BE2C (cell line): ENCODE measurements around the gene LTBP3.
A peak's percentile ranks its signal among the peaks of the same experiment; 100 is the strongest.

Experiments used
- DNase-seq: peaks from one replicate; pipeline ENCODE4 v3.0.0-alpha.2; 2020
- H3K27me3 ChIP-seq: fragments of 250-450 bp; sonication (Bioruptor Pico); 2 replicates; pipeline ENCODE4 v1.5.1; 2020; ENCODE audit warnings: mild to moderate bottlenecking
- H3K36me3 ChIP-seq: fragments of 250-450 bp; sonication (Bioruptor Pico); 2 replicates; pipeline ENCODE4 v1.5.1; 2020; ENCODE audit warnings: mild to moderate bottlenecking
- H3K4me1 ChIP-seq: fragments of 250-450 bp; sonication (Bioruptor Pico); 2 replicates; pipeline ENCODE4 v1.5.1; 2020
- H3K4me3 ChIP-seq: 2 replicates; pipeline ENCODE4 v1.5.1; 2011; ENCODE audit warnings: low read depth, low read length
- H3K9me3 ChIP-seq: fragments of 250-450 bp; sonication (Bioruptor Pico); 2 replicates; pipeline ENCODE4 v1.5.1; 2020
- TF ChIP-seq, protein P1 (sequence below): IDR thresholded peaks from 2 replicates; pipeline ENCODE4 v1.5.1; 2012; ENCODE audit warnings: mild to moderate bottlenecking, low read depth, low read length

LTBP3 gene

DNA sequence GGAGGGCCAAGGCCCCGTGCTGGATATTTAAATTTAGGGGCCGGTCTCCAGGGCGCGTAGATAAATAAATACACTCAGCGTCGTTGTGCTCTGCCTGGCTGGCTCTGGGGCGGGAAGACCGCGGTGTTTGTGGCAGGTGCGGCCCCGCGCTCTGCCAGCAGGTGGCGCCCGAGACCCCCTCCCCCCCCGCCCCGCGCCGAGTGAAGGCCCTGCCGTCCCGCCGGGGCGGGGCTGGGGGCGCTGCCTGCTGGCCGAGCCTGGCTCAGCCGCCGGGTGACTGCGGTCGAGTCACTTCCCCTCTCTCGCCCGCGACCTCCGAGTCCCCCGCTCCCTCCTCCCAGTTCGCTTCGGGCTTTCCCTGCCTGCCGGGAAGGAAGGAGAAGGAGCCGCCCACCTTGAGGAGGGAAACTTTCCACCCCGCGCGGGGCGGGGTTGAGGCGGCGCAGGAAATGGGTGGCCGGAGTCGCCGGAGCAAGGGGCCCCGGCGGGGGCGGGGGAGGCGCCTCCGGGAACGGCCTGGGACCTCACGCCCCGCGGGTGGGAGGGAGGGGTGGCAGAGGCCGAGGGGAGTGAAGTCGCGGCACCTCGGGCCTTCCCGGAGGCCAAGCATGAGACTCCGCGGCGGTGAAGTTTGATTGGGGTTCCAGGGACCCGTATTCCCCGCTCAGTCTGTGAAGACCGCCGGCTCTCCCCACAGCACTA lies 16.1 kb upstream of the LTBP3 start:
- Histone ChIP-seq H3K36me3 (peaks cover 4% of the 10 kb centered on the region; the same call in 1 of the 2 replicates), H3K9me3 (no peaks in the 10 kb centered on the region), H3K4me3 (peak overlapping the region; percentile 20; the same call in 1 of the 2 replicates), H3K27me3 (no peaks in the 10 kb centered on the region), H3K4me1 (no peaks in the 10 kb centered on the region)
- TF ChIP-seq, protein P1, sequence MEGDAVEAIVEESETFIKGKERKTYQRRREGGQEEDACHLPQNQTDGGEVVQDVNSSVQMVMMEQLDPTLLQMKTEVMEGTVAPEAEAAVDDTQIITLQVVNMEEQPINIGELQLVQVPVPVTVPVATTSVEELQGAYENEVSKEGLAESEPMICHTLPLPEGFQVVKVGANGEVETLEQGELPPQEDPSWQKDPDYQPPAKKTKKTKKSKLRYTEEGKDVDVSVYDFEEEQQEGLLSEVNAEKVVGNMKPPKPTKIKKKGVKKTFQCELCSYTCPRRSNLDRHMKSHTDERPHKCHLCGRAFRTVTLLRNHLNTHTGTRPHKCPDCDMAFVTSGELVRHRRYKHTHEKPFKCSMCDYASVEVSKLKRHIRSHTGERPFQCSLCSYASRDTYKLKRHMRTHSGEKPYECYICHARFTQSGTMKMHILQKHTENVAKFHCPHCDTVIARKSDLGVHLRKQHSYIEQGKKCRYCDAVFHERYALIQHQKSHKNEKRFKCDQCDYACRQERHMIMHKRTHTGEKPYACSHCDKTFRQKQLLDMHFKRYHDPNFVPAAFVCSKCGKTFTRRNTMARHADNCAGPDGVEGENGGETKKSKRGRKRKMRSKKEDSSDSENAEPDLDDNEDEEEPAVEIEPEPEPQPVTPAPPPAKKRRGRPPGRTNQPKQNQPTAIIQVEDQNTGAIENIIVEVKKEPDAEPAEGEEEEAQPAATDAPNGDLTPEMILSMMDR = peak; percentile 33
- DNase-seq = peak; percentile 83

DNA sequence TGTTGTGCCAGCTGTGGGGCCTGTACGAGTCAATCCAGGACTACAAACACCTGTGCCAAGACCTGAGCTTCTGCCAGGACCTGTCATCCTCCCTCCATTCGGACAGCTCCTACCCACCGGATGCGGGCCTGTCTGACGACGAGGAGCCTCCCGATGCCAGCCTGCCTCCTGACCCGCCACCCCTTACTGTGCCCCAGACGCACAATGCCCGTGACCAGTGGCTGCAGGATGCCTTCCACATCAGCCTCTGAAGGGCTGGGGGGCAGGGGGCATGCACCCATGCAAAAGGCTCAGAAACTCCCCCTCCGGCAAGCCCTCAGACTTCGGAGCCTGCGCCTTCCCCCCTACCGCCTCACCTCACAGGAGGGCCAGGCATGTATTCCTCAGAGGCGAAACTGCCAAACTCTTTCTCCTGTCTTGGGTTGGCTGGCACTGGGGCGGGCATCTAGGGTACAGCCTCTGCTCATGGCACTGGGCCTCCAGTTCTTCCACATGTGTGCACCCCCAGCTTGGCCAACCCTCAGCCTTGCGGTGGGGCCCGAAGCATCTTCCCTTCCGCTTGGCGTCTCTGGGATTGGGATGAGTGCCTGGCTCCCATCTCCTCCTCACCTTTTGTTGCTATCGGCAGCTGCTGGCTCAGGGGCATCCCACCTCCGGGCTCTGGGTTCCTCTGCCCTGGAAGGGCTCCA lies 15.4 kb upstream of the LTBP3 start:
- TF ChIP-seq, protein P1 = no peak
- peak overlapping the region; percentile 50; the same call in 1 of the 2 replicates for H3K4me3 ChIP-seq
- H3K4me1 ChIP-seq = no peaks in the 10 kb centered on the region
- peaks cover 4% of the 10 kb centered on the region; the same call in 1 of the 2 replicates for H3K36me3 ChIP-seq
- DNase-seq = no peak
- no peaks in the 10 kb centered on the region for H3K9me3 ChIP-seq
- no peaks in the 10 kb centered on the region for H3K27me3 ChIP-seq

DNA sequence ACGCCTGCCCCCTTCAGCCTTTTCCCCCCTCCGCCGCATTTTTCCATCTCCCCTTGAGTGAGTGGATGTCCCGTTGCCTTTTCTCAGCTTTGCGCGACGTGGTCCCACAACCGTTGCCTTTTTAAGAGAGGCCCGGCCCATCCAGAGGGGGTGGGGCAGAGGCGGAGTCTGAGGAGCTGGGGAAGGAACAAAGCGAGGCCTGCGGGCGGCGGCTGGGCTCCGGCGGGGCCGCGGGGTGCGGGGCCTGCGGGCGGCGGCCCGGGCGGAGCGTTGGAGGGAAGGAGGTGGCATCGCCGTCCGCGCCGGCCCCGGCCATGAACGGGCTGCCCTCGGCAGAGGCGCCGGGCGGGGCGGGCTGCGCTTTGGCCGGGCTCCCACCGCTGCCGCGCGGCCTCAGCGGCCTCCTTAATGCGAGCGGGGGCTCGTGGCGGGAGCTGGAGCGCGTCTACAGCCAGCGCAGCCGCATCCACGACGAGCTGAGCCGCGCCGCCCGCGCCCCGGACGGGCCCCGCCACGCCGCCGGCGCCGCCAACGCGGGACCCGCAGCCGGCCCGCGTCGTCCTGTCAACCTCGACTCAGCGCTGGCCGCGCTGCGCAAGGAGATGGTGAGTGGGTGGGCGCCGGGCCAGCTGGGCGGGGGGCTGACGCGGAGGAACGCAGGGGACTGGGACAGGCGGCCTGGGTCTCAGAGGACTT lies 14.3 kb upstream of the LTBP3 start, which contains the start of gene FAM89B:
FAM89B (plus strand) TSS at position 183 of the 696 bp plus-strand sequence; CDS start at position 315, 132 bp downstream.
- H3K27me3 ChIP-seq = no peaks in the 10 kb centered on the region
- peak; percentile 84 for DNase-seq
- H3K4me3 ChIP-seq = peak within 1 kb of the TSS; percentile 80
- H3K4me1 ChIP-seq = no peaks in the 10 kb centered on the region
- TF ChIP-seq, protein P1 = no peak
- peaks cover 4% of the 10 kb centered on the region; the same call in 1 of the 2 replicates for H3K36me3 ChIP-seq
- no peaks in the 10 kb centered on the region for H3K9me3 ChIP-seq

DNA sequence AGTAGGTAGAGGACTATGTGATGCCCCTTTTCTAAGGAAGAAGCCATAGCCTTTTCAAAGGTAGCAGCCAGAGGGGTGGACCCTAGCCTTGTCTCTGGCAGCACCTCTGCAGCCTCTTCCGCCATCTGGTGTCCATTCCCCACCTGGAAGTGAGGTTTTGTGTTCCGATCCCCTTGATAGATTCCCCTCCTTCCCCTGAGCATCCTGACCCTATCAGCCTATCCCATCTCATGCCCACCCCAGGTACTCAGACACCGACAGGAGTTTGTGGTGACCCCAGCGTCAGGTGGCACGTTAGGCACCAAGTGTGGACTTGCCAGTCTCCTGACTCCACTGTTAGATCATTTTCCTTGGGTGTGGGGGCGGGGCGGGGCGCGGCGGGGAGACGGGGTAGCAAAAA lies 13.8 kb upstream of the LTBP3 start:
- Histone ChIP-seq H3K9me3 (no peaks in the 10 kb centered on the region), H3K27me3 (no peaks in the 10 kb centered on the region), H3K4me3 (peak overlapping the region; percentile 80), H3K4me1 (no peaks in the 10 kb centered on the region), H3K36me3 (peaks cover 4% of the 10 kb centered on the region; the same call in 1 of the 2 replicates)
- DNase-seq = peak; percentile 46
- TF ChIP-seq, protein P1 = peak; percentile 47

DNA sequence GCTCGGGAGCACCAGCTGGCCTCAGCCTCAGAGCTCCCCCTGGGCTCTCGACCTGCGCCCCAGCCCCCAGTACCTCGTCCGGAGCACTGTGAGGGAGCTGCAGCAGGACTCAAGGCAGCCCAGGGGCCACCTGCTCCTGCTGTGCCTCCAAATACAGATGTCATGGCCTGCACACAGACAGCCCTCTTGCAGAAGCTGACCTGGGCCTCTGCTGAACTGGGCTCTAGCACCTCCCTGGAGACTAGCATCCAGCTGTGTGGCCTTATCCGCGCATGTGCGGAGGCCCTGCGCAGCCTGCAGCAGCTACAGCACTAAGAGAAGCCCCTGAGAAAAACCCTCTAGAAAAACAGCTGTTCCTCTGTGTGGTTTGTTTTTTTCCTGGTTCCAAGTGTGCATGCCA lies 13.3 kb upstream of the LTBP3 start:
- Histone ChIP-seq H3K36me3 (peaks cover 4% of the 10 kb centered on the region; the same call in 1 of the 2 replicates), H3K4me3 (peak overlapping the region; percentile 80), H3K9me3 (no peaks in the 10 kb centered on the region), H3K4me1 (no peaks in the 10 kb centered on the region), H3K27me3 (no peaks in the 10 kb centered on the region)
- DNase-seq = no peak
- TF ChIP-seq, protein P1 = no peak
